BLaER1 treated with 17β-estradiol and CSF1 and Interleukin-3, amounts not matched to agents 10 nM and 100 nM (cell line): ENCODE data around the gene XIRP2.

Experiments
- H3K27ac ChIP-seq, 11 experiments: shearing (Covaris generic); formaldehyde crosslinking; 2 replicates each; pipeline ENCODE4 v1.8.1; 2022
- H3K27me3 ChIP-seq, 11 experiments: shearing (Covaris generic); formaldehyde crosslinking; 2 replicates each; pipeline ENCODE4 v1.8.1; 2022
- H3K36me3 ChIP-seq, 11 experiments: shearing (Covaris generic); formaldehyde crosslinking; 2 replicates each; pipeline ENCODE4 v1.8.1; 2022
- H3K4me1 ChIP-seq, 10 experiments: shearing (Covaris generic); formaldehyde crosslinking; 2 replicates each; pipeline ENCODE4 v1.8.1; 2022
- H3K4me2 ChIP-seq, 11 experiments: shearing (Covaris generic); formaldehyde crosslinking; 2 replicates each; pipeline ENCODE4 v1.8.1; 2022
- H3K4me3 ChIP-seq, 10 experiments: shearing (Covaris generic); formaldehyde crosslinking; 2 replicates each; pipeline ENCODE4 v1.8.1; 2022
- H3K9ac ChIP-seq, 11 experiments: shearing (Covaris generic); formaldehyde crosslinking; 2 replicates each; pipeline ENCODE4 v1.8.1; 2022
- H3K9me3 ChIP-seq, 11 experiments: shearing (Covaris generic); formaldehyde crosslinking; replicated peaks in 1 of 11; 2 replicates each; pipeline ENCODE4 v1.8.1; 2022
- H4K20me1 ChIP-seq, 11 experiments: shearing (Covaris generic); formaldehyde crosslinking; 2 replicates each; pipeline ENCODE4 v1.8.1; 2022
- Cebpa-rat ChIP-seq, 11 experiments: shearing (Covaris generic); IDR thresholded peaks; 2 replicates each; pipeline ENCODE4 v1.8.1; 2022

Gene XIRP2

DNA sequence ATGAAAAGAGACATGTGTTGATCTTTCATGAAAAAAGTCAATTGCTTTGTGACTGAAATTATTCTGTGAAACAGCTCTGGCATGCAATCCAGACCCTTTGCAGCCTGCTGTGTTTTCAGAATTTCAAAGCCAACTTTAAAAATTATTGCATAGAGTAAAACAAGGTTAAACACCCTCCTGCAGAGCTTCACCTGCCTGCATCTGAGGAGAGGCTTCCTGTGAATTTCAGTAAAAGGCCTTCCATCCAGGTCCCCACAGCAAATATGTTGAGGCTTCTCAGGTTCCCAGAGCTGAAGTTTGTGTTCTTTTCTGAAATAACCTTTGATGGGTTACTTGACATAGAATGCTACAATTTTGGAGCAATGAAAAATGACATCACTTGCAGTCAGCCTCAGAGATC is 4.1 kb downstream of the XIRP2 start:
- no peaks in the 10 kb centered on the region for H4K20me1 ChIP-seq
- no peaks in the 10 kb centered on the region for H3K27me3 ChIP-seq
- no peaks in the 10 kb centered on the region for H3K9me3 ChIP-seq
- no peak overlapping the region for H3K4me3 ChIP-seq
- TF ChIP-seq Cebpa-rat (IDR thresholded peaks at IDR 0.05), result no peak
- no peak overlapping the region for H3K27ac ChIP-seq
- H3K4me2 ChIP-seq, result no peak overlapping the region
- H3K9ac ChIP-seq, result no peak overlapping the region
- H3K36me3 ChIP-seq, result no peaks in the 10 kb centered on the region
- H3K4me1 ChIP-seq, result no peaks in the 10 kb centered on the region

DNA sequence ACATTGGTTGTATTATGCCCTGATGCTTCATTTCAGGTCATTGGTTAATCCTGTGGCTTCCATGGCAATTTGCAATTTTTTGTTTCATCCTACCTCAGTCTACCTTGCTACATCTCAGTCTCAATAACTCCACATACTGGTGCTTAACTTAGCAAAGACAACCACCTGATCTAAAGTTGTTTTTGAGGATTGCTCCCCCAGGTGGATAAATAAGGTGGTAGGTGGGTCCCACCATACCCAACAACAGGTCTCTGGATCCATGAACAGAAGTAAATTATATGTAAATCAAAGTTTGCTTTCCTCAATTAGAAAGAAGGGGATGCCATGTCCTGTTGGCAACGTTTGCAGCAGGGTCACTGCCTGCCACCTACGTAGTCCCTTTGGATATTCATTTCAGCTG is 7.0 kb downstream of the XIRP2 start:
- no peak overlapping the region for H3K9ac ChIP-seq
- H3K27ac ChIP-seq, result no peak overlapping the region
- TF ChIP-seq Cebpa-rat (IDR thresholded peaks at IDR 0.05), result no peak
- H4K20me1 ChIP-seq, result no peaks in the 10 kb centered on the region
- no peaks in the 10 kb centered on the region for H3K4me1 ChIP-seq
- no peaks in the 10 kb centered on the region for H3K27me3 ChIP-seq
- H3K36me3 ChIP-seq, result no peaks in the 10 kb centered on the region
- no peaks in the 10 kb centered on the region for H3K9me3 ChIP-seq
- H3K4me2 ChIP-seq, result no peak overlapping the region
- H3K4me3 ChIP-seq, result no peak overlapping the region

DNA sequence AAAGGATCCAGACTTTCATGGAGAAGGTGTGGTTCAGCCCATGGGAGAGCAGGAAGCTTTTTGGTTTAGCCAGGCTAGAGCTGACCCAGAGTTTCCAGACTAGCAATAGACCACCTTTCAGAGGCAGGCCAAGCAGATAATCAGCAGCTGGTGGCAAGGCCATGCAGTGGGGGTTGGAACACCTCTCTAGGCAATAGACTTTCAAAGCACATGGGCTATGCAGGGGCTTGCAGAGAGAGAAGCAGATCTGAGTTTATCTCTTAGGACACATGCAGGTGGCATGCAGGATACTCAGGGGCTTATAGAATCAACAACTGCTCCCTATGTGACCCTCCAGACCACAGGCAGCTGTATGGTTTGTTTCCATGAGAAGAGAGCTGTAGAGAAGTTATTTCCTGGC is 9.4 kb downstream of the XIRP2 start:
- Histone ChIP-seq H3K27ac (no peak overlapping the region), H3K36me3 (no peaks in the 10 kb centered on the region), H3K27me3 (no peaks in the 10 kb centered on the region), H3K4me1 (0 out of 20 replicates have a peak, but pooled peaks cover 0 to 5% (median 0%) of the 10 kb centered on the region in 10 experiments), H4K20me1 (no peaks in the 10 kb centered on the region), H3K4me2 (no peak overlapping the region), H3K9me3 (no peaks in the 10 kb centered on the region), H3K9ac (no peak overlapping the region), H3K4me3 (no peak overlapping the region)
- no peak for TF ChIP-seq Cebpa-rat (IDR thresholded peaks at IDR 0.05)

DNA sequence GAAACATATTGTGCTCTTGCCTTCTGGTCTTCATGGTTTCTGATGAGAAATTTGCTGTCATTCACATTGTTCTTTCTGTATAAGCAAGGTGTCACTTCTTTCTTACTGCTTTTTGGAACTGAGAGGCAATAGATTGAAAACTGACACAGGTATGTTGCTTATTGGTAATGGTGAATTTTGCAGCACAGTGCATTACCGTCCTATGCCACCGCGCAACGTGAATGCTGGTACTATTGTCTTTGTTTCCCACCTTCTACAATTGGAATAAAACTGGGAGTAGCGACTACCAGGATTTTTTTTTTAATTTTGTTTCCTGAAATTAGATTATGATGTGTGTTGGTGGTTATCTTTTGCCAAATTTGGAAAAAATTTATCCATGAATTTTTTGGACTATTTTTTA is 11.4 kb downstream of the XIRP2 start:
- no peak for TF ChIP-seq Cebpa-rat (IDR thresholded peaks at IDR 0.05)
- Histone ChIP-seq H3K4me3 (no peak overlapping the region), H3K36me3 (no peaks in the 10 kb centered on the region), H4K20me1 (no peaks in the 10 kb centered on the region), H3K9me3 (no peaks in the 10 kb centered on the region), H3K27ac (no peak overlapping the region), H3K27me3 (no peaks in the 10 kb centered on the region), H3K9ac (no peak overlapping the region), H3K4me2 (no peak overlapping the region), H3K4me1 (0 out of 20 replicates have a peak, but pooled peaks cover 0 to 6% (median 0%) of the 10 kb centered on the region in 10 experiments)

DNA sequence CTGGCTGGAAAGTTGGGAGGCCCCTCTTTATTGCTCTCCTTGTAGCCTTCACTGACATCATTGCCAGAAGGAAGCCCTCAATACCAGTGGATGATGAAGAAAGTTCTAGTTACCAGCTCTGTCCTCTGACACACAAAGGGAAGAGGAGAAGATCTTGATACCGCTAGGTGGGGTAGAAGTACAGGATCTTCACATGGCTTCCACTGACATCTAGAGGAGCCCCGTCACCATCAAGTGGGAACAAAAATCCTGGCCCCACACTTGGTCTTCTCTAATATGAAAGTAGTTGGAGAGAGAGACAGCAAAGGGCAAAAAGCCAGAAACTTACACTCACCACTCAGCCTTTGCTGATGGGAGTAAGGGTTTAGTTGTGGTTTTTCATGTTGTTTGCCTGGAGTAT is 12.4 kb downstream of the XIRP2 start:
- TF ChIP-seq Cebpa-rat (IDR thresholded peaks at IDR 0.05), result no peak
- no peaks in the 10 kb centered on the region for H4K20me1 ChIP-seq

DNA sequence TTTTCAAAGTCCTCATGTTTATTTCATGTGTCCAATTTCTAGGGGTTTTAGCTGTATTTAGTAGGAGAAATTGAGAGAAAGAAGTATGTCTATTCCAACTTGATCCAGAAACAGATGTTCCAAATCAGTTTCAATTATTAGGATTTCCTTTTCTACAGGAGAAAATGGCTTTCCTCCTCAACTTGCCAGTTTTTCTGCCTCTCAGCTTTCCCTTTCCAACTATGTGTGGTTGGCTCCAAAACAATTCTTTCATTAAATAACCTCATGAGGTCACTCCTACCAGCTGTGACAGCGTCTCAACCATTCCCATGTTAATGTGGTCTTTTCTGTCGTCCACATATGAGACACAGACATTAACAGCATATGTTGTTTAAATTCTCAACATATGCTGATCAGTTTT is 13.1 kb downstream of the XIRP2 start:
- Histone ChIP-seq H3K4me3 (no peak overlapping the region), H3K36me3 (no peaks in the 10 kb centered on the region), H4K20me1 (no peaks in the 10 kb centered on the region), H3K9ac (no peak overlapping the region), H3K4me2 (no peak overlapping the region), H3K4me1 (0 out of 20 replicates have a peak, but pooled peaks cover 0 to 6% (median 0%) of the 10 kb centered on the region in 10 experiments), H3K27ac (no peak overlapping the region), H3K27me3 (no peaks in the 10 kb centered on the region), H3K9me3 (no peaks in the 10 kb centered on the region)
- TF ChIP-seq Cebpa-rat (IDR thresholded peaks at IDR 0.05), result no peak

More for the DNA sequence above, 12.4 kb downstream of the XIRP2 start:
- Histone ChIP-seq H3K9ac (no peak overlapping the region), H3K9me3 (no peaks in the 10 kb centered on the region), H3K27ac (no peak overlapping the region), H3K4me1 (0 out of 20 replicates have a peak, but pooled peaks cover 0 to 6% (median 0%) of the 10 kb centered on the region in 10 experiments), H3K27me3 (no peaks in the 10 kb centered on the region), H3K4me2 (no peak overlapping the region), H3K36me3 (no peaks in the 10 kb centered on the region), H3K4me3 (no peak overlapping the region)

DNA sequence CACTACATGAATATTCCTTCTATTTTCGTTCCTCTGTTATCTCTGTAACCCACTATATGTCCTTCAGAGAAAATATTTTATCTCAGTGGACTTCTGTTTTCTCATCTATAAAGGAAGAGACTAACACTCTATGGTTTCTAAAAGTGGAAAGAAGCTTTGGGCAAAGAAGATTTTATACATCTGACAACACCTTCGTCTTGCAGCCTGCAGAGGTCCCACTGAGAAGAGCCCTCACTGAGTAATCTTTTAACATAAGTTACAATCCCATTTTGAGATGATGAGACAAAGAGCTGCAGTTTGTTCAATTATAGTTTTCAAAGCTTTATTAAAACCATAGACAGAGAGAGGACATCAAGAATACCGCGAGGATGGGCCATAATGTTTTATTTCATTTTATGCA is 28.7 kb downstream of the XIRP2 start:
- H3K27me3 ChIP-seq, result no peaks in the 10 kb centered on the region
- H4K20me1 ChIP-seq, result no peaks in the 10 kb centered on the region
- peaks cover 0 to 3% (median 0%) of the 10 kb centered on the region in 11 experiments; a peak in 1 of 22 replicates for H3K9me3 ChIP-seq
- H3K4me3 ChIP-seq, result no peak overlapping the region
- no peaks in the 10 kb centered on the region for H3K4me1 ChIP-seq
- H3K36me3 ChIP-seq, result no peaks in the 10 kb centered on the region
- H3K27ac ChIP-seq, result no peak overlapping the region
- no peak overlapping the region for H3K9ac ChIP-seq
- no peak for TF ChIP-seq Cebpa-rat (IDR thresholded peaks at IDR 0.05)
- H3K4me2 ChIP-seq, result no peak overlapping the region

DNA sequence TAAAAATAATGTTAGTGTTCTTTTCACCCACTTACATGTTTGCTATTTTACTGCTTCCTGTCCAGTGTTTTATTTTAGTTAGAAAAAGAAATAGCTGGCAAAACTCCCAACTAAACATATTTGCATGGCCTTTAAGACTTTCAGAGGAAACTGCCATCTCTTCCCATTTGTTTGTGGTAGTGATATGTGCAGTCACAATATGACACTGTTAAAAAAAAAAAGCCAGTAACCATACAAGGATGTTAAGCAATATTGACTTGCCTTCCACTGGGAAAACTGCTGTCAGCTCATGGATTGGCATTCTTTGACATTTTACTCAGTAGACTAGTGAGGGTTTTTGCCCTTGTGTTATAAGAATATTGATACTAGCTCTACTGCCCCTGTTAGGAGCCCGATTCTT is 29.1 kb downstream of the XIRP2 start:
- no peaks in the 10 kb centered on the region for H4K20me1 ChIP-seq
- H3K4me3 ChIP-seq, result no peak overlapping the region
- H3K27me3 ChIP-seq, result no peaks in the 10 kb centered on the region
- H3K4me1 ChIP-seq, result no peaks in the 10 kb centered on the region
- H3K9me3 ChIP-seq, result peaks cover 0 to 3% (median 0%) of the 10 kb centered on the region in 11 experiments; a peak in 1 of 22 replicates
- H3K9ac ChIP-seq, result no peak overlapping the region
- no peak for TF ChIP-seq Cebpa-rat (IDR thresholded peaks at IDR 0.05)
- H3K4me2 ChIP-seq, result no peak overlapping the region
- H3K27ac ChIP-seq, result no peak overlapping the region
- H3K36me3 ChIP-seq, result no peaks in the 10 kb centered on the region

DNA sequence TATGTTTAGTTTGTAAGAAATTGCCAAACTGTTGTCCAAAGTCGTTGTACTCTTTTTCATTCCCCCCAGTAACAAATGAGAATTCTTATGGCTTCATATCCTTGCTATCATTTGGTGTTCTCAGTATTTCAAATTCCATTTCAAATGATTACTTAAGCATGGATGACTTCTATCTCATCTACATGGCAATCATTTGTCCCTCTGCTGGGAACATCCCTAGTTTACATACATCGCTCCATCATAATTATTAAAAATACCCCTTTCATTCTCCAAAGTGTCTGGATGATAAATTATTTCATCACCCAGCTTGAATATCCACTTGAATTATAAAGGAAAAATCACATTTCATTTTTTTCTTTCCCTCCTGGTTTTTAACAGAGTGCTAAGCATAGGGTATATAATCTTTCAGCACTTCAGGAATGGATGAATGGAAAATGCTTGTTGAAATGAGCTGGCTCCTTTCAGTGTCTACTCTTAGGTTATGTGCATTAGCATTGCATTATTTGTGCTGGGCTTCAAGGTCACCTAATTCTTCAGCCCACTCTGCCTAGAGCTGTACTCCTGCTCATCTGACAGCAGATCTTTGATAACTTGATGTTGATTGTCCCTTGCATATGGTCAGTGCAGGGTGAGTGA is 33.1 kb downstream of the XIRP2 start:
- H3K4me1 ChIP-seq, result no peaks in the 10 kb centered on the region
- no peaks in the 10 kb centered on the region for H3K36me3 ChIP-seq
- no peak overlapping the region for H3K9ac ChIP-seq
- H3K9me3 ChIP-seq, result no peaks in the 10 kb centered on the region
- no peak overlapping the region for H3K4me3 ChIP-seq
- H3K27me3 ChIP-seq, result no peaks in the 10 kb centered on the region
- H3K4me2 ChIP-seq, result no peak overlapping the region
- H3K27ac ChIP-seq, result no peak overlapping the region
- H4K20me1 ChIP-seq, result no peaks in the 10 kb centered on the region
- no peak for TF ChIP-seq Cebpa-rat (IDR thresholded peaks at IDR 0.05)

DNA sequence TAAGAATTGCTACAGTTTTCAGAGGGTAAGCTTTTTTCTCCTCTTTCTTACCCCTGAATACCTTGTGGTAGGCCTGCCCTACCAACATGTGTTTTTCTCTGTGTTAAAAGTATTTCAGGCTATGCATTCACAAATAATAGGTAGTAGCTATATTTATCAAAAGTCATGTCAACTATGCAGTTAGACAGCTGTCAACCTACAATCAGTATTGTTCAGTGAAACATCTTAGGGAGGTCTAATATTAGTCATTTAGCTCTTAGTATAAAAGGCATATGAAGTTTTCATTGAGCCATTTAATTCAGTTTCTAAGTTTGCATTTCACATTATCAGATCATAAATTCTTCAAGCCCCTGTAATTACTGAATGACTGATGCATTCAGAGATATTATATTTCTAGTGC is 36.7 kb downstream of the XIRP2 start:
- H3K36me3 ChIP-seq, result no peaks in the 10 kb centered on the region
- H4K20me1 ChIP-seq, result no peaks in the 10 kb centered on the region
- no peaks in the 10 kb centered on the region for H3K9me3 ChIP-seq
- no peak overlapping the region for H3K4me3 ChIP-seq
- H3K27ac ChIP-seq, result no peak overlapping the region
- no peaks in the 10 kb centered on the region for H3K27me3 ChIP-seq
- no peak for TF ChIP-seq Cebpa-rat (IDR thresholded peaks at IDR 0.05)
- no peaks in the 10 kb centered on the region for H3K4me1 ChIP-seq
- H3K9ac ChIP-seq, result no peak overlapping the region
- H3K4me2 ChIP-seq, result no peak overlapping the region
